B cell (primary cell): Measurements from ENCODE around the gene HLX. TPM values are rescaled to one million over a fixed set of nuclear protein-coding genes. Genes with fewer than 3 reads are reported as not detected.

Source experiments
- ATAC-seq: fragments of 200-7000 bp; cut with Tn5 transposase; one replicate; pipeline ENCODE4 v1.10.0; 2021; ENCODE audit warnings: low read depth, mild to moderate bottlenecking, moderate number of reproducible peaks, moderate library complexity
- CTCF ChIA-PET: fragments of 350-600 bp; sonication (Branson Sonifier 250); formaldehyde crosslinking; loops from one replicate; lab custom pipeline; 2021; ENCODE audit warnings: antibody characterized with exemption, inconsistent platforms; lab: Charles Lee
- POLR2A ChIA-PET: fragments of 350-600 bp; sonication (Branson Sonifier 250); formaldehyde crosslinking; loops from one replicate; lab custom pipeline; 2021; ENCODE audit warnings: antibody characterized with exemption; lab: Charles Lee
- DNase-seq: peaks from one replicate; pipeline ENCODE4 v3.0.0; 2013
- H2AFZ ChIP-seq: 2 replicates; pipeline ENCODE4 v1.6.1; 2012; ENCODE audit warnings: mild to moderate bottlenecking, low read depth, low read length; ENCODE audit not compliant: insufficient read depth, poor library complexity, severe bottlenecking
- H3K27ac ChIP-seq, 2 donors: 1 replicate in 1 of 2; 2 replicates in 1 of 2; pipeline ENCODE4 v1.5.1; 2012 to 2013; ENCODE audit warnings: low read length in 2 of 2, mild to moderate bottlenecking in 2 of 2, moderate library complexity in 1 of 2
- H3K27me3 ChIP-seq, 4 experiments: fragments of 200-600 bp in 1 of 4; sonication (generic) in 1 of 4; replicated peaks in 1 of 4; 1 replicate in 2 of 4; 2 replicates in 2 of 4; pipeline versions ENCODE4 v1.6.1 to v1.7.0; 2013 to 2016; ENCODE audit warnings: low read length in 3 of 4, mild to moderate bottlenecking in 2 of 4, mixed read lengths in 1 of 4, moderate library complexity in 1 of 4; ENCODE audit not compliant: insufficient read depth in 4 of 4, control insufficient read depth in 3 of 4; ENCODE audit errors: control extremely low read depth in 1 of 4
- H3K36me3 ChIP-seq, 2 experiments: replicated peaks in 1 of 2; 1 replicate in 1 of 2; 2 replicates in 1 of 2; pipeline versions ENCODE4 v1.6.1 to v1.7.1; 2013; ENCODE audit warnings: low read length in 1 of 2; ENCODE audit not compliant: insufficient read depth in 2 of 2, control insufficient read depth in 1 of 2; ENCODE audit errors: control extremely low read depth in 1 of 2, extremely low read depth in 1 of 2
- H3K4me1 ChIP-seq, 2 donors: fragments of 200-600 bp in 1 of 2; sonication (generic) in 1 of 2; 1 replicate in 1 of 2; 2 replicates in 1 of 2; pipeline versions ENCODE4 v1.5.1 to v1.6.1; 2013 to 2017; ENCODE audit warnings: low read length in 2 of 2; ENCODE audit not compliant: control insufficient read depth in 2 of 2, insufficient read depth in 2 of 2
- H3K4me2 ChIP-seq: replicated peaks from 2 replicates; pipeline ENCODE3; 2012; ENCODE audit warnings: mild to moderate bottlenecking, low read depth, low read length; ENCODE audit not compliant: poor library complexity, severe bottlenecking
- H3K4me3 ChIP-seq, 5 experiments: fragments of 200-600 bp in 1 of 5; sonication (generic) in 1 of 5; 1 replicate in 3 of 5; 2 replicates in 2 of 5; pipeline versions ENCODE4 v1.5.1 to v1.7.0; 2011 to 2016; ENCODE audit warnings: low read length in 4 of 5, mild to moderate bottlenecking in 4 of 5, low read depth in 2 of 5, control low read depth in 1 of 5, moderate library complexity in 1 of 5; ENCODE audit not compliant: insufficient read depth in 1 of 5; ENCODE audit errors: control extremely low read depth in 1 of 5, extremely low read depth in 1 of 5
- H3K79me2 ChIP-seq: fragments of 200-600 bp; sonication (generic); one replicate; pipeline ENCODE4 v1.6.0; 2016; ENCODE audit warnings: low read length; ENCODE audit not compliant: control insufficient read depth, insufficient read depth
- H3K9ac ChIP-seq: fragments of 200-600 bp; sonication (generic); 2 replicates; pipeline ENCODE4 v1.6.1; 2017; ENCODE audit warnings: mild to moderate bottlenecking, low read length, moderate library complexity
- H3K9me3 ChIP-seq, 3 donors: one replicate each; pipeline versions ENCODE4 v1.6.1 to v1.7.1; 2013; ENCODE audit warnings: low read length in 2 of 3; ENCODE audit not compliant: control insufficient read depth in 2 of 3, insufficient read depth in 1 of 3; ENCODE audit errors: control extremely low read depth in 1 of 3
- H4K20me1 ChIP-seq: 2 replicates; pipeline ENCODE4 v1.6.0; 2012; ENCODE audit warnings: mild to moderate bottlenecking, low read length; ENCODE audit not compliant: insufficient read depth, control insufficient read depth, poor library complexity, severe bottlenecking
- H3K27ac Mint-ChIP-seq: one replicate; pipeline ENCODE4 v1.8.0; 2021; ENCODE audit warnings: mixed read lengths
- H3K27me3 Mint-ChIP-seq: one replicate; pipeline ENCODE4 v1.8.0; 2021; ENCODE audit warnings: mixed read lengths
- H3K4me1 Mint-ChIP-seq: one replicate; pipeline ENCODE4 v1.8.0; 2021; ENCODE audit warnings: mixed read lengths
- H3K4me3 Mint-ChIP-seq: one replicate; pipeline ENCODE4 v1.8.0; 2021; ENCODE audit warnings: mixed read lengths
- H3K9me3 Mint-ChIP-seq: one replicate; pipeline ENCODE4 v1.8.0; 2022; ENCODE audit warnings: mixed read lengths; ENCODE audit not compliant: insufficient read depth
- CTCF ChIP-seq: fragments of 200-600 bp; IDR thresholded peaks from one replicate; pipeline ENCODE4 v1.8.0; 2022; ENCODE audit warnings: antibody characterized with exemption, mild to moderate bottlenecking
- EZH2 ChIP-seq: IDR thresholded peaks from 2 replicates; pipeline ENCODE4 v1.6.1; 2012; ENCODE audit warnings: borderline replicate concordance, low read depth, mild to moderate bottlenecking, moderate library complexity, low read length; ENCODE audit not compliant: insufficient read depth, poor library complexity, severe bottlenecking
- WGBS: methylation state at CpG from one replicate; pipeline ENCODE4 v1.1.5; 2013; ENCODE audit warnings: missing lambda C conversion rate; ENCODE audit not compliant: insufficient coverage; 5-methylcytosine and 5-hydroxymethylcytosine counted together
- intact Hi-C: fragments of 100-400 bp; cut with micrococcal nuclease; formaldehyde crosslinking; loops from one replicate; pipeline ENCODE4 v1.10.0; 2022
- polyA plus RNA-seq: library from polyadenylated mRNA; depleted of rRNA; stranded (reverse); fragments of >200 nt; gene quantifications from 2 replicates; pipeline ENCODE4 v1.2.3, GENCODE V29; 2012
- total RNA-seq, 2 donors: library from RNA; stranded (reverse); fragments of 120-200 nt in 1 of 2; gene quantifications; 1 replicate in 1 of 2; 2 replicates in 1 of 2; pipeline versions ENCODE4 v1.2.3 to v1.2.4, GENCODE V29; 2013 to 2022

The HLX gene
- total and polyA plus RNA-seq, 2 donors (not counting 1 experiment from before 2014, with no cell fraction given): 3.4 to 9.1 TPM

DNA sequence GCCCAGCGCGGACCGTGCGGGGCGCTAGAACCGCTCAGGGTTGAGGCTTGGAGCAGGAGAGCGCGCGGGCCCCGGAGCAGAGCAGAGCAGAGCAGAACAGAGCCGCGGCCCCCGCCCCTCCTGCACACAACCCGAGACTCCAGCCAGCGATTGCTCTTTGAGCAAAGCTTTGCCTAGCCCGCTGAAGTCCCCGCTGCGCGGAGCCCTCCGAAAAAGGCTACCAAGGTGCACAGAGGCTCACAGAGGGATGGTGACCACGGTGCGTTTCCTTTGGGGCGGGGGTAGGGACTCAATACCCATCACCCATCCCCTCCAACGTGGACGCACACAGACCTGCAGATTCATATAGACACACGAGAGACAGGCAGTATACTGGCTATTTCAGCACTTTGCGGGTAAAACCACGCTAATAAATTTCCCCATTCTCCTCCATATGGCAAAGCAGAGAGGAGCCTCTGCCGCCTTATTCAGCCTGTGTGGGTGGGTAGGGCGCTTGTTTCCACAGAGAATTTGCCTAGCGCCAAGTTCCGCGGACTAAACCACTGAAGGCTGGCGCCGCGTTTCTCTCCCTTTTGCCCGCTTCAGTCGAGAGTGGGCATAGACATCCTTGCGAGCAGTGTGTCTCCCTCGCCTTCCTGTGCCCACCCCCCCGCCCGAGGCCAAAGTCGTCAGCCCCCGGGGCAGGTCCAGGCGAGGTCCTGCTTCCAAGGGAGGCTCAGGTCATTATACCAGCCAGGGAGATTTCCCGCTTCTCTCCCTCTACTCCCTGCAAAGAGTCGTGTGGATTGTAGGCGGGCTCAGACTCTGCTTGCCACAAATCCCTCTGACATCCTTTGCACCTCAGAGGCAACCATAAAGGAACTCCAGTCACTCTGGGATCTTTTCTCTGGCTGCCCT is 8.5 kb downstream of the HLX start:
- Histone ChIP-seq H2AFZ (peak overlapping the region; percentile 59), H3K27me3 (peaks cover 0 to 76% (median 54%) of the 10 kb centered on the region in 4 experiments), H3K9ac (peak overlapping the region; percentile 52), H3K4me1 (peaks cover 37 to 39% of the 10 kb centered on the region in 2 donors), H3K27ac (no peak overlapping the region), H4K20me1 (no peaks in the 10 kb centered on the region), H3K9me3 (peaks cover 0 to 43% (median 0%) of the 10 kb centered on the region in 3 donors), H3K4me2 (peak overlapping the region; percentile 76), H3K79me2 (no peaks in the 10 kb centered on the region), H3K4me3 (peak overlapping the region in 4 of 5 experiments; percentile 26 to 39 (median 35)), H3K36me3 (no peaks in the 10 kb centered on the region)
- peak; percentile 41 for DNase-seq
- 9% methylated on average over 40 of the region's 48 CpGs for WGBS
- H3K4me3 Mint-ChIP-seq: peak overlapping the region; percentile 79
- CTCF ChIA-PET: interaction anchor here (1.3 kb wide), 1 partner anchor 315 kb away, joined by 5 read pairs; no protein-coding TSS in a partner anchor
- peaks cover 34% of the 10 kb centered on the region for H3K4me1 Mint-ChIP-seq
- H3K27ac Mint-ChIP-seq: no peak overlapping the region
- H3K27me3 Mint-ChIP-seq: peaks cover 63% of the 10 kb centered on the region
- POLR2A ChIA-PET: no interaction called here
- TF ChIP-seq CTCF (no peak), EZH2 (no peak)
- no peaks in the 10 kb centered on the region for H3K9me3 Mint-ChIP-seq
- intact Hi-C loops: no loop called here
- peak; percentile 67 for ATAC-seq
